HT1080 (cell line): Measurements from ENCODE around the gene FBXW4. TPM values are rescaled to one million over a fixed set of nuclear protein-coding genes. Genes with fewer than 3 reads are reported as not detected.

Experiments
- DNase-seq: peaks from one replicate; pipeline ENCODE4 v3.0.0-alpha.2; 2015; ENCODE audit warnings: low read depth
- polyA plus RNA-seq, 2 experiments: library from polyadenylated mRNA; depleted of rRNA; stranded (reverse); fragments of >200 nt; gene quantifications; 2 replicates each; pipeline ENCODE4 v1.2.3, GENCODE V29; 2015
- total RNA-seq: library from RNA; depleted of rRNA; stranded (reverse); fragments of >200 nt; shearing (Covaris generic); gene quantifications from 2 replicates; pipeline ENCODE4 v1.2.3, GENCODE V29; 2014; rRNA removed

Gene FBXW4, protein sequence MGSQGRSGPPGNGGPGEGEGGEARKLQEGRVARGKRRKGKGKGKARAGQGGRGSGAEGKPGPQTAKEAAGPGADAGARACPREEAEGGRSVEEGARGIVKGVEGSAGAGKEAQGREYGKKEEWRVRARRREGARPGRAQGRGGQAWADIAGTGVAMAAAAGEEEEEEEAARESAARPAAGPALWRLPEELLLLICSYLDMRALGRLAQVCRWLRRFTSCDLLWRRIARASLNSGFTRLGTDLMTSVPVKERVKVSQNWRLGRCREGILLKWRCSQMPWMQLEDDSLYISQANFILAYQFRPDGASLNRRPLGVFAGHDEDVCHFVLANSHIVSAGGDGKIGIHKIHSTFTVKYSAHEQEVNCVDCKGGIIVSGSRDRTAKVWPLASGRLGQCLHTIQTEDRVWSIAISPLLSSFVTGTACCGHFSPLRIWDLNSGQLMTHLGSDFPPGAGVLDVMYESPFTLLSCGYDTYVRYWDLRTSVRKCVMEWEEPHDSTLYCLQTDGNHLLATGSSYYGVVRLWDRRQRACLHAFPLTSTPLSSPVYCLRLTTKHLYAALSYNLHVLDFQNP
- total RNA-seq: 5.9 and 7.9 TPM in 2 replicates
- 9.5 and 10.8 TPM in 2 replicates for polyA plus RNA-seq (2015; cell fraction: cytosol; rRNA removed)
- polyA plus RNA-seq (2015; cell fraction: nucleus; rRNA removed): 7.9 and 8.8 TPM in 2 replicates

DNA sequence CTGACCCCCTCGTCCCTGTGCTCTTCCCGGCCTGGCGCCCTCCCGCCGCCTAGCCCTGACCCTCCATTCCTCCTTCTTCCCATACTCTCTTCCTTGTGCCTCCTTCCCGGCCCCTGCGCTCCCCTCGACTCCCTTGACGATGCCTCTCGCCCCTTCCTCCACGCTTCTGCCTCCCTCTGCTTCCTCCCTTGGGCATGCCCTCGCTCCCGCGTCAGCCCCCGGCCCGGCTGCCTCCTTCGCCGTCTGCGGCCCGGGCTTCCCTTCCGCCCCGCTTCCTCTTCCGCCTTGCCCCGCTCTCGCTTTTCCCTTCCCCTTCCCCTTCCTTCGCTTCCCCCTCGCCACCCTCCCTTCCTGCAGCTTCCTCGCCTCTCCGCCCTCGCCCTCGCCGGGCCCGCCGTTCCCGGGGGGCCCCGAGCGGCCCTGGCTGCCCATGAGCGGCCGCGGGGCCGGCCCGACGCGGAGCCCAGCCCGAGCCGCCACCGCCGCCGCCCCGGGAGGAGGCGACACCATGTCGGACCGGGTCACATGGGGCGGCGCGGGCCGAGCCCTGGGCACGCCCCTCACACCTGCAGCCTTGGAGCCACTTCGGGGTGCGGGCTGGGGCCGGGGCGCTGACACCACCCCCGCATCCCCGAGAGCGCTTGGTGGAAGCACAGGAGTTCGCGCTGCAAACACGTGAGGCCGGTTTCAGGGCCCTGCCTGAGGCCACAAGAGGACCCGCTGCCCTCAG lies at the start of gene FBXW4:
Gene FBXW4, minus strand, starts transcription at position 497 of the 730 bp plus-strand sequence. Its CDS starts 65 bp downstream, at position 432.
- DNase-seq: peak; percentile 26

DNA sequence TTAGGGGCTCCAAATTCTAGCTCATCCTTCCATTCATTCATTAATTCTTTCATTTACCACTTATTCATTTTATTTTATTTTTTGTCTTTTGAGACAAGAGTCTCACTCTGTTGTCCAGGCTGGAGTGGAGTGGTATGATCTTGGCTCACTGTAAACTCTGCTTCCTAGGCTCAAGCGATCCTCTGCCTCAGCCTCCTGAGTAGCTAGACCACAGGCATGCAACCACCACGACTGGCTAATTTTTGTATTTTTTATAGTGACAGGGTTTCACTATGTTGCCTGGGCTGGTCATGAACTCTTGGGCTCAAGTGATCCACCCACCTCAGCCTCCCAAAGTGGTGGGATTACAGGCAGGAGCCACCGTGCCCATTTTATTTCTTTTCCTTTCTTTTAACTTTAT lies 49.3 kb upstream of the FBXW4 start:
- DNase-seq: no peak

DNA sequence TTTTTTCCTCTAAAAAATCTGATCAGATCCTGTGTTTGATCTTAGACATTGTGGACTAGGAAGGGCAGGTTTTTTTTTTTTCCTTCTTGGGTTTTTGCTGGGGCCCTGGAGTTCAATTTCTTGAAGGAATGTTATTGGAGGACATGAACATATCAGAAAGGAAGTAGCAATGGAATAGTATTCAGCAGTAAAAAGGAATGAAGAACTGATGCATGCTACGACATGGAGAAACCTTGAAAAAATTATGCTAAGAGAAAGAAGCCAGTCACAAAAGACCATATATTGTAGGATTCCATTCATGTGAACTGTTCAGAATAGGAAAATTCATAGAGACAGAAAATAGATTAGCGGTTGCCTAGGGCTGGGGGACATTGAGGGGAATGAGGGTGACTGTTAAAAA lies 47.0 kb upstream of the FBXW4 start:
- DNase-seq: no peak

DNA sequence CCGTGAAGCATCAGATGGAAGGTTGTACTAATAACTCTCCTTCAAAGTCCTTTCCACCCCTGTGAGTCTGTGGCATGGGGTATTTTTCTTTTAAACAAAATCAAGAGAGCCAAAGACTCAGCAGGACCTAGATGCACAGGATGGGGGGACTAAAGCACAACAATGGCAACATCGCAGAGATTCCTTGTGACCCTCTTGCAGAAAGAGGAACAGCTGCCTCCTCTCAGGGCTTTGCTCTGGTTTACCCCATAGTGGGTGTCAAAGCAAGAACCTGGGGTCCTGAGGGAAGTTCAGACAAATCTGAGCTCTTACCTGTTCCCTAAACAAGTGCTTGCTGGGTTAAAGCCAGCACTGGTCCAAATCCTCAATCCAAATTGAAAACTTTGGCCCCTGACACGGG lies 41.7 kb upstream of the FBXW4 start:
- no peak for DNase-seq

DNA sequence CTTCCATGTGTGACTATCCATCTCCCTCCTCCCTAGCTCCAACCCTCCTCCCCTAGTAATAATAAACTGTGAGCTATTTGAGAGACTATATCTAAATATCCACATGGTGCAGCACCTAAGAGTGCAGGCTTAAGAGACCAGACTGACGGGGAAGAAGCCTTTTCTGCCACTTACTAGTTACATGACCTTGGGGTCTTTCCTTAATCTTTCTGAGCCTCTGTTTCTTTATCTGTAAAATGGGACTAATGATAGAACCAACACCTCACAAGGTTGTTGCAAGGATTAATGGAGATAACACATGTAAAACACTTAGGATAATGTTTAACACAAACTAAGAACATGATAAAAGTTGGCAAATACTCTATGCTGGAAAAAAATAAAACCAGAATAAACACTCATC lies 37.1 kb upstream of the FBXW4 start:
- no peak for DNase-seq

DNA sequence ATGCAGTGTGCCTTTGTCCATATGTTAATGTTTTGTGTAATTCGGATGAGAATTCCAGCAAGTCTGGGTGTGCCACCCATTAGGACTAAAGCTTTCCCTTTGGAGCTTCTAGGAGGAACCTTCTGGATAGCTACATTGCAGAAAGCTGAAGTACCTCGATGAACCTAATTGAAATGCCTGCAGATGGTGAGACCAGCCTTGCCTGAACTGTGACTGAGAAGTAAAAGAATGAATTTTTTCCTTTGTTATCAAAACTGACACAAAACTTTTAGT lies 31.1 kb upstream of the FBXW4 start:
- no peak for DNase-seq

DNA sequence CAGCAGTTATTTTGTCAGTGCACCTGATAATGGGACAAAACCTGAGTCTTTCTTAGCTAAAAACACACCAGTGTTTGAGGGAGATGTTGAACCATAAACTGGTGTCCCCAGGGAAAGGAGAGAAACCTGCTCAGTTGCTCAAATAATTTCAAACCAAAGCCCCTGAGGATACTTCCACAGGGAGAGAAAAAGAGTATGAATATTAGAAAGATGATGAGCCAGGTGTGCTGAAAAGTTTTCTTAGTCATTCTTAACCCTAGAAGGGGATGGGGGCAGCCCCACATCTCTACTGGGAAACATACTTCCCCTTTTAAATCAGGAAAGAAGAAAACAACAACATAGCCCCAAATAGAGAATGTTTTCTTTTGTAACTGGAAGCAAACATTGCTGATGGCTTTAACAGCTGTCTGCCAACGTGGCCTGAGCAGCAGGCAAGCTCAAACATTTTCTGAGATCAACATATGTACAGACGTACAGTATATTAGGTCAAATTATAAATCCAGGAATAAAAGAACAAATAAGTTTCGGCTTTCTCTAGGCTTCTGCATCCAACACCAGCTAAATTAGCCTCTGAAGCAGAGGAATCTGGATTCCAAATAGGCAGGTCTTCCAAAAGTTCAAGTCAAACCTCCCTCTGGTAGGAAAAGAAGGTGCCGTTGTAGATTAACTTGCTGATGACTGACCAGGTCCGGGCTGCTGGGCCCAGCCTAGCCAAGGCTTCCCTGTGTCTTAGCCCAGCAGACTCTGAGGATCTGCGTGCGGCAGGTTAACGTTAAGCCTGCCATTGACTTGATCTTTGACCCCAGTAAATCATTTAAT lies 30.5 kb upstream of the FBXW4 start:
- DNase-seq: no peak

DNA sequence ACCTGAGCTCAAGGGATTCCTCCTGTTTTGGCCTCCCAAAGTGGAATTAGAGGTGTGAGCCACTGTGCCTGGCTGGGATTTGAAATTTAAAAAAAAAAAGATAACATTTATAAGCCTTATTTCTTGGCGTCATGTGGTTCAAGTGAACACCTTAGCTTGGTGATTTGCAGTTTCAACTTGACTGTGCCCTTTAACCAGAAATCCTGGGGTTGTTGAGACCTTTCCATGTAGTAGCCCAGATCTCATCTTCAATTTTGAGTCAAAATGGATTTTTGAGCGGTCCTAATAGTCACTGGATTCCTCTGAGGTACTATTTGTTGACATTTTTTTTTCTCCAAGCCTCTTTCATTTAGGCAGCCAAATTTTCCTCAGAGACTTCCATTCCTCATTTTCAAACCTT lies 29.5 kb upstream of the FBXW4 start:
- no peak for DNase-seq

DNA sequence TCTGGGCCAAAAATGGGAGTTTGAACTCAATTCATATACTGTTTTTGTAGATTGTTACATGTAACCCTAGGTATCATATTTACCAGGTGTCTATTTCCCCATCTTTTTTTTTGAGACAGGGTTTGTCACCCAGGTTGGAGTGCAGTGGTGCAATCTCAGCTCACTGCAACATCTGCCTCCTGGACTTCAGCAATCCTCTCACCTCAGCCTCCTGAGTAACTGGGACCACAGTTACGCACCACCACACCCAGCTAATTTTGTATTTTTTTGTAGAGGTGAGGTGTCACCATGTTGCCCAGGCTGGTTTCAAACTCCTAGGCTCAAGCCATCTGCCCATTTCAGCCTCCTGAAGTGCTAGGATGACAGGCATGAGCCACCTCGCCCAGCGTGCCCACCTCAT lies 28.2 kb upstream of the FBXW4 start:
- DNase-seq: no peak

DNA sequence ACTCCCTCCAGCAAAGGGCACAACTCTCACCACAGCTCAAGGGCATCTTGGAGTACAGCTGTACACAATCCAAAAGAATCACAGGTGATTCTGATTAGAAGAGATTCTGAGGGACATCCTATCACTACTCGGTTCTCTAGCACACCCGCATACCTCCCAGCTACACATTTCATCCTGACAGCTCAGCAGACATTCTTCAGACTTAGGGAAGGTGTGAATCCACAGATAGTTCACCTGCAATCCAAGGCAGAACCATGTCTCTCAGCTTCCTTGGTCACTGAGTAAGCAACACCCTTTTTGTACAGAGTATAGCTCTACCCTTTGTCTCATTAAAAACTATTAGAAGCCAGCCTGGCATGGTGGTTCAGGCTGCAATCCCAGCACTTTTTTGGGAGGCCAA lies 26.8 kb upstream of the FBXW4 start:
- DNase-seq: no peak

DNA sequence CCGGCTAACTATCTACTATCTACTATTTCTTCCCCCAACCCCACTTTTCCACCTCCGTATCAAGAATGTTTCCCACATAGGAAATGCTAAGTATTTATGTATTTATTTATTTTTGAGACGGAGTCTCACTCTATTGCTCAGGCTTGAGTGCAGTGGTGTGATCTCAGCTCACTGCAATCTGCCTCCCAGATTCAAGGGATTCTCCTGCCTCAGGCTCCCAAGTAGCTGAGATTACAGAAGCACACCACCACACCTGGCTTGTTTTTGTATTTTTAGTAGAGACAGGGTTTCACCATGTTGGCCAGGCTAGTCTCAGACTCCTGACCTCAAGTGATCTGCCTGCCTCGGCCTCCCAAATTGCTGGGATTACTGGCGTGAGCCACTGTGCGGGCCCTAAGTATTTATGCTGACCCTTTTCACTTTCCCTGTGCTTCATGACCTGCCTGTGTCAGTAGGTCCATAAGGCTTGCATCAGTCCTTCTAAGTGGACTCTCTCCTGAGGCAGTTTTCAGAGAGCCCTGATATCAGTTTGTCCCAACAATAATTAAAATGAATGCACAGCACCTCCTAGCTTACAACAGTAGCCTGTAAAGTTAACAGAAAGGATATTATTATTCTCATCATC lies 25.7 kb upstream of the FBXW4 start:
- no peak for DNase-seq

DNA sequence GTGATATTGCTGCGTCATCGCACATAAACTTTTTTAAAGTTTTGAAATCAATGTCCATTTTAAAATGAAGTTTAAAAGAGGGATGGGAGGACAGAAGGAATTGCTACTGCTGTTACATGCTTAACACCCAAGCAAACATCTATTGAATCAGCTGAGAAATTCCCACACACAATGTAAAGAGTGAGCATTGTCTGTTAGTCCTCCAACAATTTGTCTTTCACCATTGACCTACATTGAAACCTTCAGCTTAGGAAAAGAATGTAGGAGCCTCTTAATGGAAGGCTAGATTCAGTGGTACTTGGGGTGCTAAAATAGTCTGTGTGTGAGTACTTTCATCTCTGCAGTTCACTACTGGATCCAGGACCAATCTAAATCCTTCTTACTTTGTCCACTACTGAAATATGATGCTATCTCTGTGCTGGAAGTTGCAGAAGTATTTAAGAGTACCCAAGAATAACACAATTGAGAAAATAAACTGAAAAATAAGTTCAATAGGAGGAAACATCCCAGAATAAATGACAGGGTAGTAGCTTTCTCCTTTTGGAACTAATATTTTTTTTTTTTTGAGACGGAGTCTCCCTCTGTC lies 23.8 kb upstream of the FBXW4 start:
- DNase-seq: no peak

DNA sequence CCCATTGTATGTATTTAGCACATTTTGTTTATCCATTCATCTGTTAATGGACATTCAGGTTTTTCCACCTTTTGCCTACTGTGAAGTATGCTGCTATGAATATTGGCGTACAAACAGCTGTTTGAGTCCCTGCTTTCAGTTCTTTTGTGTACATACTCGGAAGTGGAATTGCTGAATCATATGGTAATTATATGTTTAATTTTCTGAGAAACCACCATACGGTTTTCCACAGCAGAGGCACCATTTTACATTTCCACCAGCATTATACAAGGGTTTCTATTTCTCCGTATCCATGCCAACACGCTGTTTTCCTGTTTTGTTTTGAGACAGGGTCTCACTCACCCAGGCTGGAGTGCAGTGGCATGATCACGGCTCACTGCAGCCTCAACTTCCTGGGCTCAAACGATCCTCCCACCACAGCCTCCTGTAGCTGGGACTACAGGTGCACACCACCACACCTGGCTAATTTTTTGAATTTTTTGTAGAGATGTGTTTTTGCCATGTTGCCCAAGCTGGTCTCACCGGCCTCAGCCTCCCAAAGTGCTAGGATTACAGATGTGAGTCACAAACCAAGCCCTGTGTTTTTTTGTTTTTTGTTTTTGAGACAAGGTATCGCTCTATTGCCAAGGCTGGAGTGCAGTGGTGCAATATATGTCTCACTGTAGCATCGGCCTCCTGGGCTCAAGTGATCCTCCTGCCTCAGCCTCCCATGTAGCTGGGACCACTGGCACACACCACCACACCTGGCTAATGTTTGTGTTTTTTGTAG lies 22.1 kb upstream of the FBXW4 start:
- peak; percentile 8 for DNase-seq

DNA sequence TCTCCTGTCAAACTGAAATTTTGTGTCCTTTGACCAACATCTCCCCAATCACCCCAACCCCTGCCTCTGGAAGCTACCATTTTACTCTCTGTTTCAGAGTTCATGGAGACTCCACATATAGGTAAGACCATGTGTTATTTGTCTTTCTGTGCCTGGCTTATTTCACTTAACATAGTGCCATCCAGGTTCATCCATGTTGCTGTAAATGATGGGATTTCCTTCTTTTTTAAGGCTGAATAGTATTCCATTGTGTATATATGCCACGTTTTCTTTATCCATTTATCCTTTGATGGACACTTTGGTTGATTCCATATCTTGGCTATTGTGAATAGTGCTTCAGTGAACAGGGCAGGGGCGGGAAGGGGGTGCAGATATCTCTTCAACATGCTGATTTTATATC lies 18.0 kb upstream of the FBXW4 start:
- DNase-seq: no peak

DNA sequence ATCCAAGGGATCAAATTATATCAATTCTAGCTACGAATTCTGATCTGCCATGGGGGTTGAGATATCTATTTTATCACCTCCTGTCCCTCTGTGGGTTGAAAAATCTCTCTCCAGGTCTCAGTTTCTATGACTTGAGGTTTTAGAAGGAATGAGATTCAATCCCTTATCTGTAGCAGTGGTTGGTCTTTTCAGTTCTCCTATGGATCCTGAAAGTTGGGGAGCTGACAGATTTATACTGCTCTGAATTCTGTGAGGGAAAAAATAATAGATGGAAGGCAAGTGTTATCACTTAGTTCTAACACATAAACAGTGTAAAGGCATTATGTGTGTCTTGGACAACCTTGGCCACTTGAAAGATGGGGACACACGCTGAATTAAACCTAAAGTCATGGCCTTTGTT lies 15.8 kb upstream of the FBXW4 start:
- DNase-seq: no peak

DNA sequence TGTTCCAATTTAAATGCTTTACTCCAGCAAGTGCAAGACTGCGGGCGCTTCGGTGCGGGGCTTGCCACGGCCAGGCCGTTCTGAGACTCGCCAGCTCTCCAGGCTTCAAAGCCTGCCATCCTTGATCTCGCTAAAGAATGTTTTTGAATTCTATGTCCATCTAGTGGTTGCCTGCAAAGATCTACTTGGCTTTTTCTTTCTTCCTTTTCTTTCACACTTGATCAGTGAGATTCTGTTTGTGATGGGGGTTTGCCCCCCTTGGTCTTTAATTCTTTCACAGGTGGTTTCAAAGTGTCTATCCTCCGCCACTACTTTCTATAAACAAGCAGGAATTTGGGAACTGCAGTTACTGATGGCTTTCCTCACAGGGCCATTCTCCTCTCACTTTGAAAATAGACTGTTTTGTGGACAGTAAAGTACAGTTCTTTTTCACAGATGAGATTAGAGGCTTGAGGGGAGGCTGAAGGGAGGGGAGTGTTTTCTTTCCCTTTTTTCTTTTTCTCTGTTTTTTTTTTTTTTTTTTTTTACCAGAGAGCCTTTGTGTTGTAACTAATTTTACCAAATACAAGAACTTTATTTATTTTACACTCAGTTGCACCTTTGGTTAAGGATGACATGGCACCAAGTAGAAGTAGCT lies 15.2 kb upstream of the FBXW4 start:
- no peak for DNase-seq

DNA sequence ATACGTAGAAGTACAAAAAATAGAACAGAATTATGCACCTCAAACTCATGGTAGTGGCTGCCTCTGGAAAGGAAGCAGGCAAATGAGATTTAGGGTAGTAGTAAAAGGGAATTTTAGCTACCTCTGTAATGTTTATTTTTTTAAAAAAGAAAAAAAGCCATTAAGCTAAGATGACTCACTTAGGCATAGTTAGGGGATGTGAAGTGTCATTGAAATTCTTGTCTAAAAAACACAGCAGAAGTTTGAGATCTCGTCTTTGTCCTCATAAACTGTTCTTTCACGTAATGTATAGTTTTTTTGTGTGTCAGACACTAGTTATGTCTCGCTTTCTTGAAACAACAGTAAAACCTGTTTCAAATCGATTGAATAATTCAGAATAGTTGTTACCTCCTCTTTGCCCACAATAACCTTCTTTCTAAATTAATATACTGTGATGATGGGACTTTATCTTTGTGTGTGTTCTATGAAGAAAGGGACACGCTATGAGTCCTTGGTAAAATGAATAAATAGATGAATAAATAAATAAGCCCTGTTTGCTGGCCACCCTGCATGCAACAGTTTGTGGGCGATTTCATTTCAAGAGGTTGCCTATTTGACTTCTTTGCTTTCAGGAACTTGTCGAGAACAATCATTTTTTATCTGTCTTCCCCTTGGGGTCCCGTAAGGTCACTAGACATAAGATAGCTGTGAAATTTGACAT lies 14.5 kb upstream of the FBXW4 start:
- no peak for DNase-seq

DNA sequence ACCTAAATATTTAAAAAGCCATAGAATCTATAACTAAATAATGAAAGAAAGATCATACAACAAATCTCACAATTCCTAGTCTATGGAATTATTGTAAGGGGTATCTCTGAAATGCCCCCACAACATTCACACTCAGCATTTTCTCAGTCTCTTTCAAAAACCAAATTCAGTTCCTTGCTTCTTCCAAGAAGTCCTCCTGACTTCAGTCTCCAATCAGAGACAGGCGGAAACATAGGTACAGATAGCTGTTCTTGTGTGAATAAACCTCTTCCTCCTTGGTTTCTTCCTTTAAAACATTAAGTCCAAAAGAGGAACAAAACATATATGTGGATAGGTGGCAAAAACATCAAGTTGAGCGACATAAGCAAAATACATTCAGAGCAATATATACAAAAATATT lies 13.9 kb upstream of the FBXW4 start:
- no peak for DNase-seq

DNA sequence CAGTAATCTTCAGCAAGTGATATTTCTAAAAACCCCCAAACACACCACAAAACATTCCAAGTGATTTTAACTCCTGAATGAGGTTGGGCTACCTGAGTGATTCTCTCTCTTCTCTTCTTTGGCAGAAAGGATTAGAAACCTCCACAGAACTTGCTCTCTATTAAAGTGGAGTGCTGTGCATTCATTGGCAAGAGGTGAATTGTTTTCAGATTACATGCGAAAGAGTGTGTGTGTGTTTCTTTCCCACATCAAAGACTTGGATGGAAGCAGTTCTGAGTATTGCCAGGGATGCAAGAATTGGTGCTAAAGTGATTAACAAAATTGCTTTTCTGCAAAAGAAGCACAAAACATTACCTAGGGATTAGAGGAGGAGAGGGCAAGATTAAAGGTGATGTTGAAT lies 13.1 kb upstream of the FBXW4 start:
- no peak for DNase-seq
